HepG2 (cell line): ENCODE results near the gene AP3D1. TPM values are rescaled to one million over a fixed set of nuclear protein-coding genes. Genes with fewer than 3 reads are reported as not detected.

Experiments used
- DMAP1 ChIP-seq: IDR thresholded peaks from 2 replicates; pipeline ENCODE4 v1.6.1; 2016
- FOXA3 ChIP-seq: IDR thresholded peaks from 2 replicates; pipeline ENCODE4 v1.6.1; 2016; ENCODE audit warnings: missing genetic modification reagents, missing compliant biosample characterization
- FOXP1 ChIP-seq, 2 experiments: fragments of 450-650 bp in 1 of 2; IDR thresholded peaks; 2 replicates each; pipeline ENCODE4 v1.6.1; 2017 to 2018; ENCODE audit warnings: antibody characterized with exemption in 1 of 2
- GABPA ChIP-seq, 2 experiments: IDR thresholded peaks; 2 replicates each; pipeline ENCODE4 v1.6.1; 2011 to 2016; ENCODE audit warnings: low read depth in 2 of 2, low read length in 1 of 2, missing biosample characterization in 1 of 2, missing genetic modification characterization in 1 of 2
- GATA4 ChIP-seq: sonication (generic); IDR thresholded peaks from 2 replicates; pipeline ENCODE4 v1.6.1; 2016; ENCODE audit warnings: antibody characterized with exemption, low read depth, borderline replicate concordance
- GTF3A ChIP-seq: sonication (generic); formaldehyde crosslinking; conservative IDR thresholded peaks from 2 replicates; pipeline ENCODE4 v1.4.0; 2020; ENCODE audit warnings: mild to moderate bottlenecking, missing genetic modification reagents
- ISL2 ChIP-seq: sonication (generic); formaldehyde crosslinking; IDR thresholded peaks from 2 replicates; pipeline ENCODE4 v1.5.0; 2020; ENCODE audit warnings: missing genetic modification reagents
- KLF16 ChIP-seq, 2 experiments: sonication (generic) in 1 of 2; formaldehyde crosslinking in 1 of 2; IDR thresholded peaks; 2 replicates each; pipeline versions ENCODE4 v1.6.1 to v1.8.0; 2016 to 2023; ENCODE audit warnings: missing genetic modification reagents in 2 of 2, missing compliant biosample characterization in 1 of 2
- MAFG ChIP-seq: sonication (generic); formaldehyde crosslinking; IDR thresholded peaks from 2 replicates; pipeline ENCODE4 v1.5.1; 2020; ENCODE audit warnings: mild to moderate bottlenecking, missing genetic modification reagents
- MBD4 ChIP-seq: IDR thresholded peaks from 2 replicates; pipeline ENCODE4 v1.6.1; 2012; ENCODE audit warnings: low read length, inconsistent platforms, borderline replicate concordance
- MLX ChIP-seq: IDR thresholded peaks from 2 replicates; pipeline ENCODE4 v1.6.1; 2016
- NFKB2 ChIP-seq: sonication (generic); formaldehyde crosslinking; IDR thresholded peaks from 2 replicates; pipeline ENCODE4 v1.4.0; 2020; ENCODE audit warnings: missing genetic modification reagents, borderline replicate concordance
- NPAS2 ChIP-seq: sonication (generic); formaldehyde crosslinking; IDR thresholded peaks from 2 replicates; pipeline ENCODE4 v1.8.0; 2022; ENCODE audit warnings: mild to moderate bottlenecking, missing genetic modification reagents, borderline replicate concordance
- PHF21A ChIP-seq: sonication (generic); formaldehyde crosslinking; IDR thresholded peaks from 2 replicates; pipeline ENCODE4 v1.5.0; 2020; ENCODE audit warnings: mild to moderate bottlenecking, missing genetic modification reagents
- RELA ChIP-seq: sonication (generic); formaldehyde crosslinking; IDR thresholded peaks from 2 replicates; pipeline ENCODE4 v1.4.0; 2020; ENCODE audit warnings: missing genetic modification reagents
- SAFB2 ChIP-seq: sonication (generic); formaldehyde crosslinking; IDR thresholded peaks from 2 replicates; pipeline ENCODE4 v1.5.1; 2020; ENCODE audit warnings: missing genetic modification reagents, low read depth, mild to moderate bottlenecking, borderline replicate concordance
- SAP130 ChIP-seq: IDR thresholded peaks from 2 replicates; pipeline ENCODE4 v1.6.1; 2016; ENCODE audit warnings: low read depth
- SIN3B ChIP-seq: fragments of 150-350 bp; IDR thresholded peaks from 2 replicates; pipeline ENCODE4 v1.6.1; 2014; ENCODE audit warnings: low read length
- SMAD1 ChIP-seq: sonication (generic); formaldehyde crosslinking; IDR thresholded peaks from 2 replicates; pipeline ENCODE4 v1.4.0; 2020; ENCODE audit warnings: missing genetic modification reagents, low read depth, mild to moderate bottlenecking, borderline replicate concordance
- TBL1XR1 ChIP-seq: fragments of 150-350 bp; IDR thresholded peaks from 2 replicates; pipeline ENCODE4 v1.6.1; 2014; ENCODE audit warnings: borderline replicate concordance, low read length; ENCODE audit not compliant: partially characterized antibody
- TBP ChIP-seq: sonication (generic); formaldehyde crosslinking; IDR thresholded peaks from 2 replicates; pipeline ENCODE4 v1.5.0; 2020; ENCODE audit warnings: missing genetic modification reagents
- TBX2 ChIP-seq: sonication (generic); formaldehyde crosslinking; IDR thresholded peaks from 2 replicates; pipeline ENCODE4 v1.5.0; 2020; ENCODE audit warnings: missing genetic modification reagents, mild to moderate bottlenecking, borderline replicate concordance
- TEF ChIP-seq: sonication (generic); formaldehyde crosslinking; IDR thresholded peaks from 2 replicates; pipeline ENCODE4 v1.5.0; 2020; ENCODE audit warnings: missing genetic modification reagents
- ZNF143 ChIP-seq: sonication (generic); formaldehyde crosslinking; IDR thresholded peaks from 2 replicates; pipeline ENCODE4 v1.4.0; 2020; ENCODE audit warnings: missing genetic modification reagents
- ZNF30 ChIP-seq: sonication (generic); formaldehyde crosslinking; IDR thresholded peaks from 2 replicates; pipeline ENCODE4 v1.5.0; 2020; ENCODE audit warnings: mild to moderate bottlenecking, missing genetic modification reagents
- ZNF331 ChIP-seq: sonication (generic); formaldehyde crosslinking; IDR thresholded peaks from 2 replicates; pipeline ENCODE4 v1.4.0; 2020; ENCODE audit warnings: missing genetic modification reagents
- ZNF558 ChIP-seq: sonication (generic); formaldehyde crosslinking; IDR thresholded peaks from 2 replicates; pipeline ENCODE4 v1.9.0; 2022; ENCODE audit warnings: mild to moderate bottlenecking, missing genetic modification reagents, borderline replicate concordance
- ZNF792 ChIP-seq: IDR thresholded peaks from 2 replicates; pipeline ENCODE4 v1.6.1; 2016
- polyA plus RNA-seq, 8 experiments: library from polyadenylated mRNA; depleted of rRNA in 3 of 8; stranded (reverse) in 7 of 8; unstranded in 1 of 8; fragments of >200 nt; fragmentation: Illumina TruSeq in 4 of 8; extraction: Trizol in 4 of 8; gene quantifications; 2 replicates each; pipeline versions ENCODE4 v1.2.1 to v1.2.3, GENCODE V29; 2011 to 2016; ENCODE audit warnings: low read depth in 4 of 8, missing spikeins in 1 of 8, mixed read lengths in 1 of 8; ENCODE audit not compliant: insufficient read depth in 1 of 8
- total RNA-seq, 5 experiments: library from RNA; depleted of rRNA; stranded (reverse); fragments of >200 nt; fragmentation: Illumina TruSeq; extraction: Trizol; gene quantifications; 2 replicates each; pipeline ENCODE4 v1.2.3, GENCODE V29; 2016; ENCODE audit warnings: low read depth in 1 of 5
- TF ChIP-seq, protein P1 (sequence below): IDR thresholded peaks from 2 replicates; pipeline ENCODE4 v1.6.1; 2016

The AP3D1 gene
- total and polyA plus RNA-seq, 2 of the 13 experiments (the other 11 are each of a cell fraction or from before 2014, with no cell fraction given), result 68.0 to 82.6 TPM

DNA sequence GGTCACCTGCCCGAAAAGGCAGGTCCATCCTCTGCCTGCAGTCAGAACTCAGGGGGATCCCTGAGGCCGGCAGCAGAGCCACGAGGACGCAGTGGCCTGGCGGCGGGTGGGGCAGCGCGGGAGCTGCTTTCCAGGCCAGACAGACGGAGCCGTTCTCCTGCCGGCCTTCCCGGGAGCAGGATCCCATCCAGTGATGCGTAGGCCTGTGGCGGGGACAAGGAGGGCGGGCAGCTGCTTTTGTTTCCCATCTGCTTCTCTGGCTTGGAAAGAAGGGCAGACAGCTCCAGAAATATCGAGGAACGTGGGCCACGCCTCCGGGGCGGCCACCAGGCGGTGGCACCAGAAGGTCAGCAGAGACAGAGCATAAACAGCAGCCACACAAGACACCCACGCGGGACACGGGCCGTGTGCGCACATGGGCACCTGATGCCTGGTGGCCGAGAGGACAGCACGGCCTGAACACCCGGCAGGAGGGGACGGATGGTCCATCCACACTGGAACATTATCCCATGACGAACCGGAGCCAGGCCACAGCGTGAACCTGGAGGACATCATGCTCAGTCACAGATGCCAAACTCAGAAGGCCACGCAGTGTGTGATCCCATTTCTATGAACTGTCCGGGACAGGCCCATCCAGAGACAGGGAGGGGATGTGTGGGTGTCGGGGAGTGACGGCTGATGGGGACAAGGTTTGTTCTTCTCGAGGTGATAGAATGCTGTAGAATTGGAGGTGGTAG lies 86.4 kb downstream of the AP3D1 start (continued):
- TF ChIP-seq PHF21A (CRISPR knock-in tag) (peak; percentile 40), FOXA3 (CRISPR knock-in tag) (no peak), MAFG (CRISPR knock-in tag) (no peak), ZNF143 (CRISPR knock-in tag) (no peak), MBD4 (no peak), ISL2 (CRISPR knock-in tag) (no peak), SAFB2 (CRISPR knock-in tag) (no peak), NPAS2 (CRISPR knock-in tag) (no peak), SMAD1 (CRISPR knock-in tag) (no peak), FOXP1 (IDR thresholded peaks at IDR 0.05) (no peak), FOXP1 (CRISPR knock-in tag; IDR thresholded peaks at IDR 0.05) (no peak), GATA4 (no peak), NFKB2 (no peak; the same call in none of the 2 replicates), KLF16 (CRISPR knock-in tag; IDR thresholded peaks at IDR 0.05) (no peak; a peak in 1 of 4 replicates), SAP130 (peak; percentile 66), RELA (CRISPR knock-in tag) (no peak), ZNF331 (CRISPR knock-in tag) (no peak), ZNF792 (no peak), GABPA (IDR thresholded peaks at IDR 0.05; ENCODE audit: low read depth, low read length) (no peak), GABPA (CRISPR knock-in tag; IDR thresholded peaks at IDR 0.05; ENCODE audit: low read depth) (no peak), TEF (CRISPR knock-in tag) (no peak), SIN3B (no peak), TBP (CRISPR knock-in tag) (no peak), ZNF558 (CRISPR knock-in tag) (no peak; the same call in 1 of the 2 replicates), ZNF30 (CRISPR knock-in tag) (no peak), DMAP1 (CRISPR knock-in tag) (peak; percentile 22), MLX (no peak), GTF3A (CRISPR knock-in tag) (no peak), TBX2 (CRISPR knock-in tag) (peak; percentile 24; the same call in 1 of the 2 replicates), TBL1XR1 (no peak)
- TF ChIP-seq, protein P1, sequence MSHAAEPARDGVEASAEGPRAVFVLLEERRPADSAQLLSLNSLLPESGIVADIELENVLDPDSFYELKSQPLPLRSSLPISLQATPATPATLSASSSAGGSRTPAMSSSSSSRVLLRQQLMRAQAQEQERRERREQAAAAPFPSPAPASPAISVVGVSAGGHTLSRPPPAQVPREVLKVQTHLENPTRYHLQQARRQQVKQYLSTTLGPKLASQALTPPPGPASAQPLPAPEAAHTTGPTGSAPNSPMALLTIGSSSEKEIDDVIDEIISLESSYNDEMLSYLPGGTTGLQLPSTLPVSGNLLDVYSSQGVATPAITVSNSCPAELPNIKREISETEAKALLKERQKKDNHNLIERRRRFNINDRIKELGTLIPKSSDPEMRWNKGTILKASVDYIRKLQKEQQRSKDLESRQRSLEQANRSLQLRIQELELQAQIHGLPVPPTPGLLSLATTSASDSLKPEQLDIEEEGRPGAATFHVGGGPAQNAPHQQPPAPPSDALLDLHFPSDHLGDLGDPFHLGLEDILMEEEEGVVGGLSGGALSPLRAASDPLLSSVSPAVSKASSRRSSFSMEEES, result no peak
